ENCODE data around the gene SOAT2.
A peak's percentile ranks its signal among the peaks of the same experiment; 100 is the strongest.

The SOAT2 gene, protein sequence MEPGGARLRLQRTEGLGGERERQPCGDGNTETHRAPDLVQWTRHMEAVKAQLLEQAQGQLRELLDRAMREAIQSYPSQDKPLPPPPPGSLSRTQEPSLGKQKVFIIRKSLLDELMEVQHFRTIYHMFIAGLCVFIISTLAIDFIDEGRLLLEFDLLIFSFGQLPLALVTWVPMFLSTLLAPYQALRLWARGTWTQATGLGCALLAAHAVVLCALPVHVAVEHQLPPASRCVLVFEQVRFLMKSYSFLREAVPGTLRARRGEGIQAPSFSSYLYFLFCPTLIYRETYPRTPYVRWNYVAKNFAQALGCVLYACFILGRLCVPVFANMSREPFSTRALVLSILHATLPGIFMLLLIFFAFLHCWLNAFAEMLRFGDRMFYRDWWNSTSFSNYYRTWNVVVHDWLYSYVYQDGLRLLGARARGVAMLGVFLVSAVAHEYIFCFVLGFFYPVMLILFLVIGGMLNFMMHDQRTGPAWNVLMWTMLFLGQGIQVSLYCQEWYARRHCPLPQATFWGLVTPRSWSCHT

DNA sequence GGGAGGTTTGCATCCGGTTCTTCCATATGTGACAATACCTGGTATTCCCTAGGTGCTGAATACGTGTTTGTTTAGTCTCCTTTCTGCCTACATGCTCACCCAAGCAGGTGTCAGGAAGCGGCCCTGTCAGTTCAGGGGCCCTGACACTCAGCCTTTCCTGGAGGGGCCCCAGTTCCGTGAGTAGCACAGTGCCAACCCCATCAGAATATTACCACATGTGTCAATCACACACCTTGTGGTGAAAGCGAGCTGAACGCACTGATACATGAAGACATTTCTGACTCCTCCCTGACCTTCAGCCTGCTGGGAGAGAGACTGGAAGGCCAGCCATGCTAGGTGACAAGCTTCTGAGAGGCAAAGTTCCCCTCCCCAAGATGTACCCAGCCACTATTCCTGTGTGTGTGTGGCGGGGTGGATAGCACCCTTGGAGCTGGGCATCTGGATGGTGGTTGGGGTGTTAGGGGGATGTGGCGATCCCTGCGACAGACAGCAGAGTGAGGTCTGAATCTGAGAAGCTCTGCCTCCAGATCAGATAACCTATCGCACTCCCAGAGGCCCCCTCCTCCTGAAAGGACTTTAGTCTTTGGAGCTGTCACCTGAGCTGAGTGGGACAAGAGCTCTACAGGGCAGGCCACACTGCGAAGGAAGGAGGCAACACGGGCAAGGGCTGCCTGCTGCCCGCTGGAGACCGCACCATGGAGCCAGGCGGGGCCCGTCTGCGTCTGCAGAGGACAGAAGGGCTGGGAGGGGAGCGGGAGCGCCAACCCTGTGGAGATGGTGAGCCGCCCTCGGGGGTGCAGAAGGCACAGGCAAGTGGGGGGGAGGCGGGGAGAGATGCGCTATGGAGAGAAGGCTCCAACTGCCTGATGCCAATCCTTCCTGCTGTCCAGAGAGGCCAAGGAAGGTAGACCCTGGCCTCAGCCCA lies at the start of gene SOAT2:
SOAT2 (plus strand) TSS at position 604 of the 925 bp plus-strand sequence; CDS start at position 696, 92 bp downstream.
- DNase-seq = no peak

DNA sequence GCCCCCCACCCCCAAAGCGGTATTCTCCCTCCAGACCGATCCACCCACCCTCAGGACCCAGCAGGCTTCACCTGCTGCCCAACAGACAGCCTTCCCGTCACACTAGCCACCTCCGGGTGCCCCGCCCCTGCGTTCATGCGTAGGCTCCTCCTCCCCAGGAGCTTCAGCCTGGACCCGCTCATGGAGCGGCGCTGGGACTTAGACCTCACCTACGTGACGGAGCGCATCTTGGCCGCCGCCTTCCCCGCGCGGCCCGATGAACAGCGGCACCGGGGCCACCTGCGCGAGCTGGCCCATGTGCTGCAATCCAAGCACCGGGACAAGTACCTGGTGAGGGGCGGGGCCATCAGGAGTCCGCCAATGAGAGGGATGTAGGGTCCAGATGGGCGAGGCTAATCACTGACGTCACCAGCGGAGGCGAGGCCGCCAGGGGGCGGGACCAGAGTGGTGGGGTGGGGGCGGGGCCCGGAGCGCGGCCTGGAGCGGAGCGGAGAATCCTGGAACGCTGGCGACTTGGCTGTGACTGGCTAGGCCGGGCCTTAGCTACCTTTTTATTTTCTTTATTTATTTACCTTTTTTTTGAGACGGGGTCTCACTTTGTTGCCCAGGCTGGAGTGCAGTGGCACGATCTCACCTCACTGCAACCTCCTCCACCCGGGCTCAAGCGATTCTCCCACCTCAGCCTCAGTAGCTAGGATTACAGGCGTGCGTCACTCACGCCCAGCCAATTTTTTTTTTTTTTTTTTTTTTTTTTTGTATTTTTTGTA lies 49.0 kb upstream of the SOAT2 start:
- peak; percentile 94 for DNase-seq

DNA sequence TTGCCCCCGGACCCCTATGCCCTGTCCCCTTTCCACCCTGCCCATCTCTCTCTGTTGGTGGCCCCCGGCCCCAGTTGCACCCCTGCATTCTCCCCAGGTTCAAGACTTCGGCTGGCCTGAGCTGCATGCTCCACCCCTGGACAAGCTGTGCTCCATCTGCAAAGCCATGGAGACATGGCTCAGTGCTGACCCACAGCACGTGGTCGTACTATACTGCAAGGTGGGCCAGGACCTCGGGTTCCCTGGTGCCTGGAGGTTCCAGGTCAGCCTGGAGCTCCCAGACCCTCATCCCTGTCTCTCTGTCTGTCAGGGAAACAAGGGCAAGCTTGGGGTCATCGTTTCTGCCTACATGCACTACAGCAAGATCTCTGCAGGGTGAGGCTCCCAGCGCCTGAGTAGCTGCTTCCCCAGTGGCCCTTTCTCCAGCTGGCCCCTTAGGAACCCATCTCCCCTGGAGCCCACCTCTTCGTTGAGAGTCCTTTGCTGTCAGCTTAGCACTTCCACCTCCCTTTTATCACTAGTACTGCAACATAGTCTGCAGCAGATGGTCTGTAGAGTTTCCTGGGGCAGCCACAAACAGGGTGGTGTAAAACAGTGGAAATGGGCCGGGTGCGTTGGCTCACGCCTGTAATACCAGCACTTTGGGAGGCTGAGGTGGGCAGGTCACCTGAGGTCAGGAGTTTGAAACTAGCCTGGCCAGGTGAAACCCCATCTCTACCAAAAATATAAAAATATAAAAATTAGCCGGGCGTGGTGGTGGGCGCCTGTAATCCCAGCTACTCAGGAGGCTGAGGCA lies 47.6 kb upstream of the SOAT2 start:
- DNase-seq = no peak

DNA sequence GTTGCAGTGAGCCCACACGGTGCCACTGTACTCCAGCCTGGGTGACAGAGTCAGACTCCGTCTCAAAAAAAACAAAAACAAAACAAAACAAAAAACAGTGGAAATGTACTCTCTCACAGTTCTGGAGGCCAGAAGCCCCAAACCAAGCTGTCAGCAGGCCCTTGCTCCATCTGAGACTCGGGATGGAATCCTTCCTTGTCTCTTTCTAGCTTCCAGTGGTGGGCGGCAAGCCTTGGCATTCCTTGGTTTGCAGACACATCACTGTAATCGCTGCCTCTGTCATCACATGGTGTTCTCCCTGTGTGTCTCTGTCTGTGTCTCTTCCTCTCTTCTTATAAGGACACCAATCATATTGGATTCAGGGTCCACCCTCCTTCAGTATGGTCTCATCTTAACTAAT lies 47.0 kb upstream of the SOAT2 start:
- no peak for DNase-seq

DNA sequence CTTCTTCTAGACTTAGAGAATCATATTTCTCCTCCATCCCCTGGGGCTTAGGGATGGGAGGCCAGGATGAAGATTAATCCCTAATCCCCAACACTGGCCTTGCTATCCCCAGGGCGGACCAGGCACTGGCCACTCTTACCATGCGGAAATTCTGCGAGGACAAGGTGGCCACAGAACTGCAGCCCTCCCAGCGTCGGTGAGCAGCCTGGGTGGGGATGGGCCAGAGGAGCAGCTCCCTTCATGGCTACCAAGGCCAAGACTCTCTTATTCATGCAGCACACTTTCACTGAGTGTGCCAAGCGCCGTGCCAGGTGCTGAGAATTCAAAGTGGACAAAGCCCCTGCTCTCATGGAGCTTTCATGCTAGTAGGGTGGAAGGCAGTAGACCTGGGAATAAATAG lies 46.4 kb upstream of the SOAT2 start:
- no peak for DNase-seq

DNA sequence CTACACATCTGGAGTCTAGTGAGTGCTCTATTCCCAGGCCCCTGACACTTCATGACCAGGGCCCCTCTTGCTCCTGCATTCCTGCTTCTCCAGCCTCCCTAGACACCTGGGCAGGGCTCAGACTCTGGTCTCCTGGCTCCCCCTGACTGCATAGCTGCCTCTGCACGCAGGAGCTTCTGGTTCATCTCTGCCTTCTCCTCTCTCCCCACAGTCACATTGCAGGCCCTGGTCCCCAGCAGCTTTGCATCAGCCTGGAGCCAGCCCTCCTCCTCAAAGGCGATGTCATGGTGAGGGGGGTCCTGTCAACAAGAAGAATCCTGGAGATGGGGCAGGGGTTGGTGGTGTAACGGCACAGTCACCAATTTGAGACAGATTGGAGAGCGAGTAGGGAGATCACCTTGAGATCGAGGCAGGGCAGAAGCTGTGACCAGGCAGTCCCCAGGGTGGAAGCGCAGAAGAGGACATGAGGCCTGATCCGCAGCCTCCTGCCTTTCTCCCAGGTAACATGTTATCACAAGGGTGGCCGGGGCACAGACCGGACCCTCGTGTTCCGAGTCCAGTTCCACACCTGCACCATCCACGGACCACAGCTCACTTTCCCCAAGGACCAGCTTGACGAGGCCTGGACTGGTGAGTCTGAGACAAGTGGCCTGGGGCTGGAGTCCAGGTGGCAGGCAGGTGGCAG lies 45.3 kb upstream of the SOAT2 start:
- DNase-seq = no peak

DNA sequence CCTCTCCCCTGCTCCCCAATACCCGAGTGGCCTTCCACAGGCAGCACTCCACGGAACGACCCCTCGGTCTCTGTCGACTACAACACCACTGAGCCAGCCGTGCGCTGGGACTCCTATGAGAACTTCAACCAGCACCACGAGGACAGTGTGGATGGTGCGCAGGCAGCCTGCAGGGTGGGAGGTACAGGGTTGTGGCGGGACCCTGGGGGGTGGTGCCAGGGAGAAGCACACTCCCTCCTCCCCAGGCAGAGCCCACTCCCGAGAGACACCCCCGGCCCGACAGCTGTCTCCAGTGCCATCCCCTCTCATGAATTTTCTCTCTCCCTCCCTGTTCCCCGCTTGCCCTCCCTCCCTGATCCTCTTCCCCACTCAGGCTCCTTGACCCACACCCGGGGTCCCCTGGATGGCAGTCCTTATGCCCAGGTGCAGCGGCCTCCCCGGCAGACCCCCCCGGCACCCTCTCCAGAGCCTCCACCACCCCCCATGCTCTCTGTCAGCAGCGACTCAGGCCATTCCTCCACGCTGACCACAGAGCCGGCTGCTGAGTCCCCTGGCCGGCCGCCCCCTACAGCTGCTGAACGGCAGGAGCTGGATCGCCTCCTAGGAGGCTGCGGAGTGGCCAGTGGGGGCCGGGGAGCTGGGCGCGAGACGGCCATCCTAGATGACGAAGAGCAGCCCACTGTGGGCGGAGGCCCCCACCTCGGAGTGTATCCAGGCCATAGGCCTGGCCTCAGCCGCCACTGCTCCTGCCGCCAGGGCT lies 44.4 kb upstream of the SOAT2 start:
- no peak for DNase-seq

DNA sequence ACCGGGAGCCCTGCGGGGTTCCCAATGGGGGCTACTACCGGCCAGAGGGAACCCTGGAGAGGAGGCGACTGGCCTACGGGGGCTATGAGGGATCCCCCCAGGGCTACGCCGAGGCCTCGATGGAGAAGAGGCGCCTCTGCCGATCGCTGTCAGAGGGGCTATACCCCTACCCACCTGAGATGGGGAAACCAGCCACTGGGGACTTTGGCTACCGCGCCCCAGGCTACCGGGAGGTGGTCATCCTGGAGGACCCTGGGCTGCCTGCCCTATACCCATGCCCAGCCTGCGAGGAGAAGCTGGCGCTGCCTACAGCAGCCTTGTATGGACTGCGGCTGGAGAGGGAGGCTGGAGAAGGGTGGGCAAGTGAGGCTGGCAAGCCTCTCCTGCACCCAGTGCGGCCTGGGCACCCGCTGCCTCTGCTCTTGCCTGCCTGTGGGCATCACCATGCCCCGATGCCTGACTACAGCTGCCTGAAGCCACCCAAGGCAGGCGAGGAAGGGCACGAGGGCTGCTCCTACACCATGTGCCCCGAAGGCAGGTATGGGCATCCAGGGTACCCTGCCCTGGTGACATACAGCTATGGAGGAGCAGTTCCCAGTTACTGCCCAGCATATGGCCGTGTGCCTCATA lies 43.7 kb upstream of the SOAT2 start:
- no peak for DNase-seq

DNA sequence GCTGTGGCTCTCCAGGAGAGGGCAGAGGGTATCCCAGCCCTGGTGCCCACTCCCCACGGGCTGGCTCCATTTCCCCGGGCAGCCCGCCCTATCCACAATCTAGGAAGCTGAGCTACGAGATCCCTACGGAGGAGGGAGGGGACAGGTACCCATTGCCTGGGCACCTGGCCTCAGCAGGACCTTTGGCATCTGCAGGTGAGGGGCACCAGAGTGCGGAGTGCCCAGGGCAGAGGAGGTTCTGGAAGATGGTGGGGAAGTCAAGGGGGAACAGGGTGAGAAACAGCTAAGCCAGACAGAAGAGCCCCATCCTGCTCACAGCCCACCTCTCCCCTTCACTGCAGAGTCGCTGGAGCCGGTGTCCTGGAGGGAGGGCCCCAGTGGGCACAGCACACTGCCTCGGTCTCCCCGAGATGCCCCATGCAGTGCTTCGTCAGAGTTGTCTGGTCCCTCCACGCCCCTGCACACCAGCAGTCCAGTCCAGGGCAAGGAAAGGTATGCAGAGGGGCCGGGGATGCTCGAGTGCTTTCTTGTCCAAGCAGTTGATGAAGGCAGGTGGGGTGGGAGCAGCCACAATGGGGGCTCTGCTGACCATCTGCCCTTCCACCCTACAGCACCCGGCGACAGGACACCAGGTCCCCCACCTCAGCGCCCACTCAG lies 43.1 kb upstream of the SOAT2 start:
- no peak for DNase-seq

DNA sequence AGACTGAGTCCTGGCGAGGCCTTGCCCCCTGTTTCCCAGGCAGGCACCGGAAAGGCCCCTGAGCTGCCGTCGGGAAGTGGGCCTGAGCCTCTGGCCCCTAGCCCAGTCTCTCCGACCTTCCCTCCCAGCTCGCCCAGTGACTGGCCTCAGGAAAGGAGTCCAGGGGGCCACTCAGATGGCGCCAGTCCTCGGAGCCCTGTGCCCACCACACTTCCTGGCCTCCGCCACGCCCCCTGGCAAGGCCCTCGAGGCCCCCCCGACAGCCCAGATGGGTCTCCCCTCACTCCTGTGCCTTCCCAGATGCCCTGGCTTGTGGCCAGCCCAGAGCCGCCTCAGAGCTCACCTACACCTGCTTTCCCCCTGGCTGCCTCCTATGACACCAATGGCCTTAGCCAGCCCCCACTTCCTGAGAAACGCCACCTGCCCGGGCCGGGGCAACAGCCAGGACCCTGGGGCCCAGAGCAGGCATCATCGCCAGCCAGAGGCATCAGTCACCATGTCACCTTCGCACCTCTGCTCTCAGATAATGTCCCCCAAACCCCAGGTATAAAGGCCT lies 42.5 kb upstream of the SOAT2 start:
- no peak for DNase-seq

DNA sequence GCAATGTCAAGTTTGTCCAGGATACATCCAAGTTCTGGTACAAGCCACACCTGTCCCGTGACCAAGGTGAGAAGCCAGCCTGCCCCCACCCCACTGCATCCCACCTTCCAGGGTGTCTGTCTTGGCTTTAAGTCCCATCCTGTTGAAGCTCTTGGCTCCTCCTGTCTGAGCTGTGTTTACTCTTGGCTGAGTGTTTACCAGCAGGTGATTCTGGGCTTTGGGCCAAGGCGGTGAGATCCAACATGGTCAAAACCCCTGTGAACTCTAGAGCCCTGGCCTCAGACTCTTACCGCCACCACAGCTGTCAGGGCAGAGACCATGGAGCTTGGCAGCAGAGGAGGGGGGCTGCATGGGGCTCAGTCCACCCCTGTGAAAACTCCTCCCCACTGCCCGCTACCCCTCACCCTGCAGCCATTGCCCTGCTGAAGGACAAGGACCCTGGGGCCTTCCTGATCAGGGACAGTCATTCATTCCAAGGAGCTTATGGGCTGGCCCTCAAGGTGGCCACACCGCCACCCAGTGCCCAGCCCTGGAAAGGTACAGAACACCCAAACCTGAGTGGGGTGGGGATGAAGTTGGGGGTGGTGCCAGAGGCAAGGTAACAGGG lies 41.8 kb upstream of the SOAT2 start:
- no peak for DNase-seq

DNA sequence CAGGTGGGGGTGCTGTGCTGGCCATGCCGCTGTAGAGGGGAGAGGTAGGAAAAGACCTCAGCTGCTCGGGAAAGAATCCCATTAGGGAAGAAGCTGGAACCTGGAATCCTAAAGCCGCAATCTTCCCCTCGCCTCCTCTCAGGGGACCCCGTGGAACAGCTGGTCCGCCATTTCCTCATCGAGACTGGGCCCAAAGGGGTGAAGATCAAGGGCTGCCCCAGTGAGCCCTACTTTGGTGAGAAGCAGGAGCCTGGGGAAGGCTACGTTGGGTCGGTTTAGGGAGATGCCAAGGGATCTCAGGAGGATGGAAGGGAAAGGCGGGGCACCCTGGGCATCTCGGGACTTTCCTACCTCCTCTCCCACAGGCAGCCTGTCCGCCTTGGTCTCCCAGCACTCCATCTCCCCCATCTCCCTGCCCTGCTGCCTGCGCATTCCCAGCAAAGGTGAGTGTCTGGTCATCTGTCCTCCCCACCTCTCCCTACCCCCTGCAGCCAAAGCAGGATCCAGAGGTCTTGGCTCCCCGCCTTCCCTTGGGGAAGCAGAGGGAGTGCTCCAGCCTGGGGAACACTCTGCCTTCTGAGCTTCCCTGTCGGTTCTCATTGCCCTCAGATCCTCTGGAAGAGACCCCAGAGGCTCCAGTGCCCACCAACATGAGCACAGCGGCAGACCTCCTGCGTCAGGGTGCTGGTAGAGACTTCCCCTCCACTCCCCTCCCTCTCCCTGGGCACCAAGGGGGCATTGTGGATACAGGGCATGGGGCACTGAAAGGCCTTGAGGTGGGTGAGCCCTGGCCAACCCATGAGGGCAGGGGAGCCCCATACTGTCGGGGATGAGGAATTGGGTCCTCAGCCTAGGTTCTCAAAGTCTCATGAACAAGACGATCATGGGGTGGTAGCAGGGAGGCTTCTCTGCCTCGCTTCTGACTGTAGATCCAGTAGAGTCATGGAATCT lies 41.0 kb upstream of the SOAT2 start:
- no peak for DNase-seq

DNA sequence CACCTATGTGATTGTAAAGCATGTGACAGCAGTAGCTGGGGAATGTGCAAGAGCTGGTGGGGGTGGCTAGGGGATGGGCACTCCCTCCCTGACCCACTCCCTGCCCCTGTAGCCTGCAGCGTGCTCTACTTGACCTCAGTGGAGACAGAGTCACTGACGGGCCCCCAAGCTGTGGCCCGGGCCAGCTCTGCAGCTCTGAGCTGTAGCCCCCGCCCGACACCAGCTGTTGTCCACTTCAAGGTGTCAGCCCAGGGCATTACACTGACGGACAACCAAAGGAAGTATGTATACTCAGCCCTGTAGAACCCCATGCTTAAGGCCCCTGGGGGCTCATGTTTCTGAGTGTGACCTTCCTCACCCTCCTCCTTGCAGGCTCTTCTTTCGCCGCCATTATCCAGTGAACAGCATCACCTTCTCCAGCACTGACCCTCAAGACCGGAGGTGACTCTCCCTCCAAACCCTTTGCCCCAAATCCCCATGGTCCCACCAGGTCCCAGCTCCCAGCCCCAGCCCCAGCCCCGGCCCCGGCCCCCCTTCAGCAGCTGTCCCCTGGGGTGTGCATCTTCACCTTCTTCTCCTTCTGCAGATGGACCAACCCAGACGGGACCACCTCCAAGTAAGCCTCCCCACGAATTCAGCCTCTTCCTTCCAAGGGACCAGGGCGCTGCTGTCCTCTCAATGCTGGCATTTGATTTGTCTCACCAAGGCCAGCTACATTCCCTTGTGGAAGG lies 40.1 kb upstream of the SOAT2 start:
- no peak for DNase-seq

DNA sequence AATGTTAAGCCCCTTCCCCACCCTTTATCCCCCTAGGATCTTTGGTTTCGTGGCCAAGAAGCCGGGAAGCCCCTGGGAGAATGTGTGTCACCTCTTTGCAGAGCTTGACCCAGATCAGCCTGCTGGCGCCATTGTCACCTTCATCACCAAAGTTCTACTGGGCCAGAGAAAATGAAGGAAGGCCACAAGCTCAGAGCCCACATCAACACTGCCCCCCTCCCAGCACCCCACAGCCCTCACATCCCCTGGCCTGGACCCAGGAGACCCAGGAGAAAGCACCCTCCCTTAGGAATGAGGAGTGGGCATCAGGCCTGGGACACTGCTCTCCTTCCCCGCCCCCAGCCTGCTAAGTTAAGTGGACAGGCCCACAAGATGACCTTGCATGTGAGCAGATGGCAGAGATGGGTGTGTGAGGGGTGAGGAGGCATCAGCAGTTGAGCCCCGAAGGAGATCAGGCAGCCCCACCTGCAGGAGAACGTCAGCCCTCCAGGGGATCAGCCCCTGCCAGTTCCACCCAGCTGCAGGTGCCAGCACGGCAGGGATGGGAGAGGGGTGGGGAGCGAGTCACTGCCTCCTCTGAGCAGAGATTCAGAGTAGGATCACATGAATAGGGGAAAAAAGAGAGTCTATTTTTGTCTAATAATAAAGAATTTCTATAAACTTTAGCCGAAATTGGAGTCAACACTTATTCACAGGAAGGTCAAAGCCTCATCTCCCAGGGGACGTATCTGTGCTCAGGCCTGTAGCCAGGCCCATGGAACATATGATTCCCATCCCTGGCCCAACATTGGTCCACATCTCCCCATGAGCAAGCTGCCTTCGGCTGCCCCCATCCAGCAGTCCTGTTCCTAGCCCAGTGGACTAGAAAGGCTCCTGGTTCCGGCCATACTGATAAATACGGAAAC lies 39.3 kb upstream of the SOAT2 start:
- DNase-seq = no peak

DNA sequence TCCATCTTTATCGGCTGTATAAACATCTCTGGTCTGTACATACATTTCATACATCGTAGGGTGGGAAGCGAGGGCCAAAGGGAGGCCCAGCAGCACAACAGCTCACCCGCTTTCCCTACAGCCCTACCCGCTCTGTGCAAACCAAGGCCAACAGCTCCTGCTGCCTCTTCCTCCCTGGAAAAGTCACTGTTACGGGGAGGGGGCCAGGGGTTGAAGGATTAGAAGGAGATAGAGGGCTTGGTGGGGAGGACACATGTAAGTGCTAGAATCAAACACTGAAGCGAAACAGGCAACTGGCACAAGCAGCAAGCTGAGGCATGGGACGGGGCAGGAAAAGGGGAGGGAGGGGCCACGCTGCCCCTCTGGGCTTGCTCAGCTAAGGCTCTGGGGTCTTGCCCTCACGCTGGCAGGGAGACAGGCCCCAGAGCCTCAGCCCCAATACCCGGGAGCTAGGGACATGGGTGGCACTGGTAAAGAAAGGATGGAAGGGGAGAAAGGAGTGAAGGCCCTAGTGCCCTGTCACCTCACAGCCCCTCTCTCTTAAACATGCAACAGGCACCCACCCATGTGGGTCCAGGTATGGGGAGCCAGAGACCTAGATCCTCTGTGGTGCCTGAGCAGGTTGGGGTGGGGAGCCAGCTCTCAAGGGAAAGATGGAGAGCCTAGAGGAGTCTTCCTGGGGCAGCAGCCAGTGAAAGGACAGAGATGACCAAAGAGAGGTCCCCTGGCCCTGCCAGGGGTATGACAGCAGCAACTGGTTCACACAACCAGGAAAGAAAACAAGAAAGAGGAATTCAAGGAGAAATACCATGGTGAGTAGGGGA lies 38.5 kb upstream of the SOAT2 start:
- no peak for DNase-seq
